ENCODE measurements around the gene CCKAR. TPM values are rescaled to one million over a fixed set of nuclear protein-coding genes. Genes with fewer than 3 reads are reported as not detected.

The CCKAR gene
- total and polyA plus RNA-seq, 10 of the 15 experiments (the other 5 are each of a cell fraction or from before 2014, with no cell fraction given): not detected

DNA sequence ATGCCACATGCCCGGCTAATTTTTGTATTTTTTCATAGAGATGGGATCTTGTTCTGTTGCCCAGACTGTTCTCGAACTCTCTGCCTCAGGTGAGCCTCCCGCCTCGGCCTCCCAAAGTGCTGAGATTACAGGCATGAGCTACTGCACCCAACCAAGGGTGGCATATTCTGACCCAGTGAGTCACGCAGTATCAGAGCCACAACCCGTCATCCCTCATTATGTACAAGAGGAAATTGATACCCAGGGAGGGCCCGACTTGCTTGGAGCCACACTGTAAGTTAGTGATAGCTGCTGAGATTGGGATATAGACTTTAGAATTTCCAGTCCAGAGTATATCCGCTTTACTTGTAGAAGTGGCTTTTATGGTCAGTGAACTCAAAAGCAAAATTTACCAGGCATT, 14.6 kb downstream of the CCKAR start:
- SMC1A ChIA-PET (ENCODE audit: uncharacterized antibody, unreplicated experiment): no interaction called here
- Histone ChIP-seq H4K20me1 (ENCODE audit: control insufficient read depth, insufficient read depth) (no peaks in the 10 kb centered on the region), H3K9me3 (replicated peaks; ENCODE audit: control insufficient read depth, insufficient read depth, low read length) (no peaks in the 10 kb centered on the region), H3K27ac (ENCODE audit: control insufficient read depth, insufficient read depth) (no peak overlapping the region), H3K79me2 (ENCODE audit: control insufficient read depth, insufficient read depth, low read length) (no peaks in the 10 kb centered on the region), H2AFZ (ENCODE audit: control insufficient read depth, low read depth, low read length) (no peak overlapping the region), H3K4me2 (ENCODE audit: control insufficient read depth, insufficient read depth) (no peak overlapping the region), H3K36me3 (ENCODE audit: control insufficient read depth in 2 of 2, insufficient read depth in 2 of 2, low read length in 1 of 2) (no peaks in the 10 kb centered on the region), H3K27me3 (replicated peaks in 1 of 2; ENCODE audit: control insufficient read depth in 2 of 2, insufficient read depth in 2 of 2, low read length in 1 of 2) (no peaks in the 10 kb centered on the region; a peak in 1 of 4 replicates), H3K4me3 (no peak overlapping the region), H3K4me1 (ENCODE audit: control insufficient read depth, insufficient read depth, low read length) (no peaks in the 10 kb centered on the region), H3K9ac (ENCODE audit: control insufficient read depth, insufficient read depth, low read length) (no peak overlapping the region)
- no TSS peak for BruUV-seq (replicated peaks)
- CTCF ChIA-PET: no interaction called here
- intact Hi-C loops (cut with micrococcal nuclease; ENCODE audit: unreplicated experiment) (no loop called here), in situ Hi-C loops (cut with MboI) (no loop called here)
- no peak for DNase-seq (ENCODE audit: low read depth, low spot score)
- FAIRE-seq: no peak
- TF ChIP-seq ZBED1 (IDR thresholded peaks at IDR 0.05; ENCODE audit: borderline replicate concordance) (no peak), CHD2 (IDR thresholded peaks at IDR 0.05; ENCODE audit: borderline replicate concordance, low read depth, low read length) (no peak), ZNF384 (IDR thresholded peaks at IDR 0.05; ENCODE audit: borderline replicate concordance, low read depth, low read length) (no peak), STAT1 (conservative IDR thresholded peaks at IDR 0.05) (no peak), HCFC1 (IDR thresholded peaks at IDR 0.05; ENCODE audit: low read length) (no peak), SRF (IDR thresholded peaks at IDR 0.05; ENCODE audit: low read depth in 2 of 2, low read length in 2 of 2) (no peak), SMARCA5 (IDR thresholded peaks at IDR 0.05) (no peak), WRNIP1 (IDR thresholded peaks at IDR 0.05; ENCODE audit: borderline replicate concordance, low read depth, low read length) (no peak), EZH2 (IDR thresholded peaks at IDR 0.05; ENCODE audit: borderline replicate concordance, control insufficient read depth, low read depth, low read length) (no peak), NFXL1 (IDR thresholded peaks at IDR 0.05; ENCODE audit: borderline replicate concordance) (no peak), RCOR1 (conservative IDR thresholded peaks at IDR 0.05; ENCODE audit: low read depth, low read length) (no peak), MTA3 (IDR thresholded peaks at IDR 0.05; ENCODE audit: borderline replicate concordance, low read length) (no peak), SP1 (IDR thresholded peaks at IDR 0.05; ENCODE audit: low read depth, low read length) (no peak), MYB (IDR thresholded peaks at IDR 0.05; ENCODE audit: borderline replicate concordance, low read depth, low read length) (no peak), POU2F2 (IDR thresholded peaks at IDR 0.05; ENCODE audit: borderline replicate concordance, low read depth, low read length) (no peak), RUNX3 (IDR thresholded peaks at IDR 0.05; ENCODE audit: low read length) (no peak)
- TF ChIP-seq, protein P1, sequence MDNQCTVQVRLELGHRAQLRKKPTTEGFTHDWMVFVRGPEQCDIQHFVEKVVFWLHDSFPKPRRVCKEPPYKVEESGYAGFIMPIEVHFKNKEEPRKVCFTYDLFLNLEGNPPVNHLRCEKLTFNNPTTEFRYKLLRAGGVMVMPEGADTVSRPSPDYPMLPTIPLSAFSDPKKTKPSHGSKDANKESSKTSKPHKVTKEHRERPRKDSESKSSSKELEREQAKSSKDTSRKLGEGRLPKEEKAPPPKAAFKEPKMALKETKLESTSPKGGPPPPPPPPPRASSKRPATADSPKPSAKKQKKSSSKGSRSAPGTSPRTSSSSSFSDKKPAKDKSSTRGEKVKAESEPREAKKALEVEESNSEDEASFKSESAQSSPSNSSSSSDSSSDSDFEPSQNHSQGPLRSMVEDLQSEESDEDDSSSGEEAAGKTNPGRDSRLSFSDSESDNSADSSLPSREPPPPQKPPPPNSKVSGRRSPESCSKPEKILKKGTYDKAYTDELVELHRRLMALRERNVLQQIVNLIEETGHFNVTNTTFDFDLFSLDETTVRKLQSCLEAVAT (IDR thresholded peaks at IDR 0.05): no peak
- no peak for ATAC-seq
- 42% methylated on average over 8 of the region's 8 CpGs for WGBS (ENCODE audit: insufficient coverage, insufficient replicate concordance, low lambda C conversion rate, missing lambda C conversion rate)
- RAD21 ChIA-PET (ENCODE audit: unreplicated experiment): no interaction called here
- POLR2A ChIA-PET: no interaction called here

Measured in GM12878 (cell line).